Adipose tissue (tissue), 3 donors: ENCODE measurements around the gene PPFIA2. TPM values are rescaled to one million over a fixed set of nuclear protein-coding genes. Genes with fewer than 3 reads are reported as not detected.
"Not testable (repeated sequence)": the region's sequence is repeated elsewhere in the genome, so short reads cannot be mapped to it uniquely, and the experiment has no call there.

ENCODE experiments used
- H3K27ac ChIP-seq: one replicate; pipeline ENCODE4 v1.5.1; 2013; ENCODE audit warnings: low read depth, low read length
- WGBS, 3 donors: extraction: QIAGEN DNeasy Blood & Tissue Kit; methylation state at CpG; one replicate each; pipeline ENCODE4 v1.1.7; 2013; 5-methylcytosine and 5-hydroxymethylcytosine counted together
- polyA plus RNA-seq, 3 donors: library from polyadenylated mRNA; stranded (reverse); fragments of 200-250 nt; gene quantifications; one replicate each; pipeline ENCODE4 v1.2.3, GENCODE V29; 2013
- donor health status: healthy with polysubstance abuse.
- donor health status: Bipolar disorder and iron deficiency.
- donor health status: healthy.

Gene PPFIA2
- polyA plus RNA-seq, 3 donors: 0.02 to 0.27 (median 0.22) TPM

GRCh38 chr12:81209772-81210225, 549.4 kb downstream of the PPFIA2 start:
- H3K27ac ChIP-seq: not testable (repeated sequence)
- WGBS, 3 donors: 64 to 86% (median 66%) methylated on average over 2 of the region's 2 CpGs

GRCh38 chr12:81209012-81209411, 550.1 kb downstream of the PPFIA2 start:
- H3K27ac ChIP-seq: no peak overlapping the region

GRCh38 chr12:81208187-81208911, 550.8 kb downstream of the PPFIA2 start:
- WGBS, 3 donors: 58 to 70% (median 60%) methylated on average over 9 of the region's 9 CpGs
- no peak overlapping the region for H3K27ac ChIP-seq
